Measurements from ENCODE around the gene DCP2.

DNA sequence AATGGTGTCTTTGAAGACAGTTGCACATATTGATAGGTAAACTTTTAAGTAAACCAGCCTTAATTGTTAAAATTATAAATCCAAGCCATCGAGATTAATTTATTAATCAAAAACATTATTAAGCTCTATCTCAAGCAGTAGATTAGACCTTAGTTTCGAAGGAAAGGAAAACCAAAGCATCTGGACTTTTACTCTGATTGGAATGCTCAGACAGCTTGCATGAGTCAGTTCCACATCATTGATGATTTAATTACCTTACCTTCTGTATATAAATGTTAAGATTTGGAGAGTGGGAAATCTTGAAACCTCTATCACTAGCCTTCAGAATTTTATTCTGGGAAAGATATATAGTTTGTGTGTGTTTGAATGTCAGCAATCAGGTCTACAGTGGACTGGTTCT is 23.9 kb downstream of the DCP2 start:
- no peak for TF ChIP-seq EP300 (IDR thresholded peaks at IDR 0.05)
- TF ChIP-seq, protein P1, sequence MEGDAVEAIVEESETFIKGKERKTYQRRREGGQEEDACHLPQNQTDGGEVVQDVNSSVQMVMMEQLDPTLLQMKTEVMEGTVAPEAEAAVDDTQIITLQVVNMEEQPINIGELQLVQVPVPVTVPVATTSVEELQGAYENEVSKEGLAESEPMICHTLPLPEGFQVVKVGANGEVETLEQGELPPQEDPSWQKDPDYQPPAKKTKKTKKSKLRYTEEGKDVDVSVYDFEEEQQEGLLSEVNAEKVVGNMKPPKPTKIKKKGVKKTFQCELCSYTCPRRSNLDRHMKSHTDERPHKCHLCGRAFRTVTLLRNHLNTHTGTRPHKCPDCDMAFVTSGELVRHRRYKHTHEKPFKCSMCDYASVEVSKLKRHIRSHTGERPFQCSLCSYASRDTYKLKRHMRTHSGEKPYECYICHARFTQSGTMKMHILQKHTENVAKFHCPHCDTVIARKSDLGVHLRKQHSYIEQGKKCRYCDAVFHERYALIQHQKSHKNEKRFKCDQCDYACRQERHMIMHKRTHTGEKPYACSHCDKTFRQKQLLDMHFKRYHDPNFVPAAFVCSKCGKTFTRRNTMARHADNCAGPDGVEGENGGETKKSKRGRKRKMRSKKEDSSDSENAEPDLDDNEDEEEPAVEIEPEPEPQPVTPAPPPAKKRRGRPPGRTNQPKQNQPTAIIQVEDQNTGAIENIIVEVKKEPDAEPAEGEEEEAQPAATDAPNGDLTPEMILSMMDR (IDR thresholded peaks at IDR 0.05), result no peak
